CD4-positive, alpha-beta T cell treated with Interleukin-17A for 1 hour (primary cell): Measurements from ENCODE around the gene CBFB.
"Not testable (repeated sequence)": the region's sequence is repeated elsewhere in the genome, so short reads cannot be mapped to it uniquely, and the experiment has no call there.

ENCODE experiments used
- DNase-seq: peaks from one replicate; pipeline ENCODE4 v3.0.0-alpha.2; 2020

Gene CBFB

DNA sequence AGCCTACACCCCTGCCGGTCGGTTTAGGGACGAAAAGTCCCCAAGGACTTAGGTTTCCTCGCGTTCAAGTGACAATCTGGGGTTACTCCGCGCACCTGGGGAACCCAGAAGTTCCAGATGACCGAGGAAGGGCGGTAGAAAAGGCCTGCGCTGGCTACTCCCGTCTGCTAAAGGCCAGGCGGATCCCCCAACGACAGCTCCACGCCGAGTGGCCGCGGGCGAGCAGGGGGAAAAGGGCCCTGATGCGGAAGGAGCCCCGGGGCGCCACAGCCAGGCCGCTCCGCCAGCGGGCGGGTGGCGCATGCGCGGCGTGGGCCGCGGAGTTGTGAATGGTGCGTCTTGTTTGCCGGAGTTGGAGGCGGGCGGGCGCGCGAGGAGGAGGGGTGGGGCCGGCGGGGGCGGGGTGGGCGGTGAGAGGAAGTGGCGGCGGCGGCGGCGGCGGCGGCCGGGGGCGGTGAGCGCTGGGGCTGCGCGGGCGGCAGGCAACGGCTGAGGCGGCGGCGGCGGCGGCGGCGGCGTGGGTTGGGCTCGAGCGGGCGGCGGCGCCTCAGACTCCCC is at the start of gene CBFB:
Gene CBFB, plus strand, starts transcription at position 454 of the 558 bp plus-strand sequence. CDS start 259 bp downstream, outside the sequence.
- peak; percentile 95 for DNase-seq

- DNase-seq = no peak
Observed at GRCh38 chr16:66983033-66983432, 45.9 kb upstream of the CBFB start.

- peak; percentile 24 for DNase-seq
Observed at GRCh38 chr16:66984892-66985311, 44.0 kb upstream of the CBFB start.

GRCh38 chr16:66986559-66986958 is 42.4 kb upstream of the CBFB start:
- DNase-seq = no peak

DNA sequence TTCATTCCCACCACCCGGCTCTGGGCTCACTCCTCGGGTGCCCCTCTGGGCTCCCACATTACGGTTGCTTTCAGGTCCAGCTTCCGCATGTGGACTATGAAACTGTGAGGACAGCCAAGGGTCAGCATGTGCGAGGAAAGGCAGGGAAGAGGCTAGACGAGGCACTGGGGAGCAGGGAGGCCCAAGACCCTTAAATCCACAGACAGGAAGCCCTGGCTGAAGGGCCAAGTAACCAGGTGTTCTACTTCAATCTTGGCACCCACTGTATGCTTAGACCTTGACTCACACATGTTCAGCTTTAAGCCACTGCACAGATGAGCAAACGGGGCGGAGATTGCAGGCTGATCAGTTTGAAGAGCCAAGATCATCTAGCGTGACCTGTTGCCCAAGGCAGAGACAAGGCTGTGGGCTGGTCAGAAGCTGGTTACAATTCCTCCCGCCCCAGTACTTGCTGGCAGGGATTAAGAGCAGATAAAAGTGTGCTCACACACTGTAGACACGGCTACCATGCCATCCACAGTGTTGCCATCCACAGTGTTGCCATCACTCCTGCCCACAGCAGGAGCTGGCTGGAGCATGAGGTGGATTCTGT is 40.7 kb upstream of the CBFB start, which contains the start of gene CES4A:
Gene CES4A, plus strand, starts transcription at position 393 of the 592 bp plus-strand sequence. Its CDS starts 184 bp downstream, at position 577.
- no peak for DNase-seq

GRCh38 chr16:66991545-66992077 is 37.3 kb upstream of the CBFB start:
- no peak for DNase-seq

DNA sequence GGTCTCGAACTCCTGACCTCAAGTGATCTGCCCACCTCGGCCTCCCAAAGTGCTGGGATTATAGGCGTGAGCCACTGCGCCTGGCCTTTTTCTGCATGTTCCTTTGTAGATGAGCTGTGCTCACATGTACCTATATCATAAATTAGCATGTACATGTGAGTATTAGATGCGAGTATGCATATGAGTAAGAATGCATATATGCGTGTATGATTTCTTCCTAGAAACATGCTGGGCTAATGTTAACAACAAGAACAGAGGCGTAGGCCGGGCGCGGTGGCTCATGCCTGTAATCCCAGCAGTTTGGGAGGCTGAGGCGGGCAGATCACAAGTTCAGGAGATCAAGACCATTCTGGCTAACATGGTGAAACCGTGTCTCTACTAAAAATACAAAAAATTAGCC is 35.4 kb upstream of the CBFB start:
- not testable (repeated sequence) for DNase-seq

DNA sequence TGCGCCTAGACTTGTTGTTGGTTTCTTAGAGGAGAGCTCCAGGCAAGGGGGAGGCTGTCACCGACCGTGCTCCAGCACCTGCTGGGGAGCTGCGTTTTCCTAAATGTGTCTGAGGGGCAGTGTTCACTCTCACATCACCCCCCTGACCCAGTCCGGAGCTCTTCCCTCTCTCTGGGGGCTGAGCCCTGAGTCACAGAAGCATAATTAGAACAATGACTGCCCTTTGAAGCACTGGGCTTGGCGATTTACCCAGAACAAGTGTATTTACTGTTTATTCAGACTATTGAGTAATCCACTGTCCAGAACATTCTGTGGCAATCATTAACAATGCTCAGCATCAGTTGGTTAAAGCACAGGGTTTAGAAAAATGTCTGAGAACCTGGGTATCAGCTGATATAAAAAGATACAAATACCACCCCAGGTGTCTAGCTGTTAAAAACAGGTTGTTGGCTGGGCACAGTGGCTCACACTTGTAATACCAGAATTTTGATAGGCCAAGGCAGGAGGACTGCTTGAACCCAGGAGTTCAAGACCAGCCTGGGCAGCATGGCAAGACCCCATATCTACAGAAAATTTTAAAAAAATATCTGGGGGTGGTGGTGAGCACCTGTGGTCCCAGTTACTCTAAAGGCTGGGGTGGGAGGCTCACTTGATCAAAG is 32.5 kb upstream of the CBFB start:
- DNase-seq = no peak

DNA sequence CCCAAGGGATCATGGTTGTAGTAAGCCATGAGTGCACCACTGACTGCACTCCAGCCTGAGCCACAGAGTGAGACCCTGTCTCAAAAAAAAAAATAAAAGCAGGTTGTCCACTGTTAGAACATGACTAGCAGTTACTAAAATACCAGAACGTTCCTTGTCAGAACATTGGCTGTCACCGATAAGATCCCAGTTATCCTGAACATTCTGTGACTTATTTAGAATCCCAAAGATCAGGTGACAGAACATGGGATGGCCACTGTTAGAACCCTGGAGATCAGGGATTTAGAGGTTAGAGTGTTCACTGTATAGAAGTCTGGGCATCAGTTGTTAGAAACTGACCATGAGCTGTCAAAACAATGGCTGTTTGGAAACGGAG is 32.0 kb upstream of the CBFB start:
- no peak for DNase-seq

DNA sequence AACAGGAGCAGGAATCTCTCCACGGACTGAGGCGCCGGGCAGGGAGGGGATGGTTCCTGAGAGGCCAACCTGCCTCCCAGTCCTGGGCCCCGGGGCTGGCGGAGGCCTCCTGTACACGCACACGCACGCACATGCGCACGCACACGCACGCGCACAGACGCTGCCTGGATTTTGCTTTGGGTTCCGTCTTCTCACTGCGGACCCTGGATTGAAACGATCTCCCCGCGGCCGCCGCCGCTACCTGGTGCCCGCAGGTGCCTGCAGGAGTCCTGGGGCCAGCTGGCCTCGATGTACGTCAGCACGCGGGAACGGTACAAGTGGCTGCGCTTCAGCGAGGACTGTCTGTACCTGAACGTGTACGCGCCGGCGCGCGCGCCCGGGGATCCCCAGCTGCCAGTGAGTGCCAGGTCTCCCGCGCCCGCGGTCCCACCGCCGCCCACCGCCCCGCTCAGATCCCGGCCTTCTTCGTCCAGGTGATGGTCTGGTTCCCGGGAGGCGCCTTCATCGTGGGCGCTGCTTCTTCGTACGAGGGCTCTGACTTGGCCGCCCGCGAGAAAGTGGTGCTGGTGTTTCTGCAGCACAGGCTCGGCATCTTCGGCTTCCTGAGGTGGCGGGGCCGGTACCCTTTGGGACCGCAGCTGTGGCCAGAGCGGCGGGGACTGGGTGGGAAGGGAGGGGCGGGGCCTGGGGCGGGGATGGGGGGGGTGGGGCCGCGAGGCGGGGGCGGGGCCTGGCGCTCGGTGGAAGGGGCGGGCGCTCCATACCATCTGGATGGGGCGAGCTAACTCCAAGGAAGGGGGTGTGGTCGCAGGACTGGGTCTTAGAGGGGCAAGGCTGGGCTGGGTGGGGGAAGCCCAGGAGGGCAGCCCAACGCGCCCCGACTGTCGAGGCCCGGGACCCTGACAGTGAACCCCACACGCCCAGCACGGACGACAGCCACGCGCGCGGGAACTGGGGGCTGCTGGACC is 28.3 kb upstream of the CBFB start:
- peak; percentile 67 for DNase-seq

- DNase-seq = no peak
Observed at GRCh38 chr16:67001726-67002125, 27.2 kb upstream of the CBFB start.

- DNase-seq = no peak
Observed at GRCh38 chr16:67006930-67007658, 21.9 kb upstream of the CBFB start.

- DNase-seq = no peak
Observed at GRCh38 chr16:67009158-67009557, 19.8 kb upstream of the CBFB start.

DNA sequence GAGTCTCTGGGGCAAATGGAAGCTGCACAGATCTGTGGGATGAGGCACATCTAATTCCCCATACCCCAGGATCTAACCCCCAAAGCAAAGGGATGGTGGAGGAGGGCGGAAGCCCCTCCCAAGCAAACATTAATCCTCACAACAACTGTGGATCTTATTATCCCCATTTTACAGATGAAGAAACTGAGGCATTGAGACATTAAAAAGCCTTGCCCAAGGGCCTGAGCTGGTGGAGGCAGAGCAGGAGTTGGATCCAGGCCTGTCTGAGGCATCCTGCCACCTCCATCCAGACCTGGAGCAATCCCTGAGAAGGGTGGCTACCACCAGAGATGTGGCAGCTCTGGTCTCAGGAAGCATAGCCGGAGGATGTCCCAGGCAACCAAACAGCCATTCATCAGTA is 17.7 kb upstream of the CBFB start:
- no peak for DNase-seq

GRCh38 chr16:67013233-67013822 is 15.6 kb upstream of the CBFB start:
- DNase-seq = no peak

- peak; percentile 72 for DNase-seq
Observed at GRCh38 chr16:67013823-67014633, 14.9 kb upstream of the CBFB start.

- no peak for DNase-seq
Observed at GRCh38 chr16:67014634-67015312, 14.2 kb upstream of the CBFB start.

- no peak for DNase-seq
Observed at GRCh38 chr16:67015313-67015731, 13.6 kb upstream of the CBFB start.

DNA sequence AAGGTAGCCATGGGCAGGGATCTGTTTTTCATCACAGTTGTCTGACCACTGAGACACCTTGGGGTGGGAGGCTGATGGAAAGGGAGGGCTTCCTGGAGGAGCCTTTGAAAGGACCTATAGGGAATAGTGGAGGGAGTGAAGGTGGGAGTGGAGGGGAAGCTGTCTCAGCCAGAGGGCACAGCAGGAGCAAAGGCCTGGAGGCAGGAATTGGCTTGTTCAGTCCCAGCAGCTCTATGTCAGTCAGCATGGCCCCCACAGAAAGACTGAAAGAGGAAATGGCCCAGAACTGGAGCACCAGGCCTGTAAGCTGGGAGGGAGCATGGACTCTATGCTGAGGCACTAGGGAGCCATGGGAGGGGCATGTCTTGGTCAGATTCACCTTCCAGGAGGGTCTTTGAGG is 12.8 kb upstream of the CBFB start:
- no peak for DNase-seq
